GM19351 (cell line): Measurements from ENCODE around the gene CPAMD8.
"Not testable (repeated sequence)": the region's sequence is repeated elsewhere in the genome, so short reads cannot be mapped to it uniquely, and the experiment has no call there.

Source experiments
- ATAC-seq: cut with Tn5 transposase; IDR thresholded peaks from one replicate; pipeline ENCODE4 v1.9.1; 2021; ENCODE audit warnings: mild to moderate bottlenecking, moderate library complexity; ENCODE audit not compliant: unreplicated experiment

The CPAMD8 gene

GRCh38 chr19:16877581-16877980, 149.0 kb downstream of the CPAMD8 start:
- ATAC-seq = no peak

- ATAC-seq = no peak
Measured at GRCh38 chr19:16876904-16877361, 149.7 kb downstream of the CPAMD8 start.

GRCh38 chr19:16875584-16876555, 150.7 kb downstream of the CPAMD8 start:
- no peak for ATAC-seq

GRCh38 chr19:16874978-16875299, 151.7 kb downstream of the CPAMD8 start:
- ATAC-seq = not testable (repeated sequence)

GRCh38 chr19:16874250-16874977, 152.2 kb downstream of the CPAMD8 start:
- no peak for ATAC-seq

GRCh38 chr19:16873594-16873993, 153.0 kb downstream of the CPAMD8 start:
- no peak for ATAC-seq

- ATAC-seq = no peak
Measured at GRCh38 chr19:16872728-16873127, 153.9 kb downstream of the CPAMD8 start.

GRCh38 chr19:16871871-16872270, 154.7 kb downstream of the CPAMD8 start:
- ATAC-seq = no peak

- ATAC-seq = no peak
Measured at GRCh38 chr19:16869331-16869972, 157.2 kb downstream of the CPAMD8 start.

GRCh38 chr19:16868423-16869130, 158.0 kb downstream of the CPAMD8 start:
- ATAC-seq = no peak

GRCh38 chr19:16867211-16867610, 159.4 kb downstream of the CPAMD8 start:
- ATAC-seq = no peak

- no peak for ATAC-seq
Measured at GRCh38 chr19:16862826-16863415, 163.7 kb downstream of the CPAMD8 start.

- ATAC-seq = no peak
Measured at GRCh38 chr19:16861834-16862233, 164.8 kb downstream of the CPAMD8 start.

GRCh38 chr19:16861011-16861410, 165.6 kb downstream of the CPAMD8 start:
- ATAC-seq = no peak

GRCh38 chr19:16860118-16860517, 166.5 kb downstream of the CPAMD8 start:
- ATAC-seq = no peak

GRCh38 chr19:16859626-16860025, 167.0 kb downstream of the CPAMD8 start:
- no peak for ATAC-seq

GRCh38 chr19:16856091-16856490, 170.5 kb downstream of the CPAMD8 start:
- no peak for ATAC-seq

- ATAC-seq = no peak
Measured at GRCh38 chr19:16853066-16853465, 173.5 kb downstream of the CPAMD8 start.

- no peak for ATAC-seq
Measured at GRCh38 chr19:16851031-16851712, 175.4 kb downstream of the CPAMD8 start.

GRCh38 chr19:16850133-16850532, 176.5 kb downstream of the CPAMD8 start:
- no peak for ATAC-seq
